ENCODE measurements around the gene SLC2A3. TPM values are rescaled to one million over a fixed set of nuclear protein-coding genes. Genes with fewer than 3 reads are reported as not detected.
A peak's percentile ranks its signal among the peaks of the same experiment; 100 is the strongest.
"Not testable (repeated sequence)": the region's sequence is repeated elsewhere in the genome, so short reads cannot be mapped to it uniquely, and the experiment has no call there.

Gene SLC2A3
- total and polyA plus RNA-seq, 4 experiments from 2014 or later: 100 to 275 (median 157) TPM

DNA sequence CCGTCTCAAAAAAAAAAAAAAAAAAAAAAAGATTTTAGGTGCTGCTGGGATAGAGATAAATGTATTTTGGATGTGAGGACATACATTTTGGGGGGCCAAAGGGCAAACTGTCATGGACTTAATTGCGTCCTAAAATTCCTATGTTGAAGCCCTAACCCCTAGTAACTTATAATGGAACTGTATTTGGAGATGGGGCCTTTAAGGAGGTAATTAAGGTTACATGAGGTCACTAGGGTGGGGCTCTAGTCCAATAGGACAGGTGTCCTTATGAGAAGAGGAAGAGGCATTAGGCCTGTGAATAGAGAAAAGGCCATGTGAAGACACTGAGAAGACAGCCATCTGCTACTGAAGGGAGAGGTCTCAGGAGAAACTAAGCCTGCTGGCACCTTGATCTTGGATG is 17.9 kb upstream of the SLC2A3 start:
- H3K9me3 ChIP-seq (ENCODE audit: control insufficient read depth in 1 of 2, low read length in 2 of 2); DNase-seq; POLR2A ChIA-PET (ENCODE audit: partially characterized antibody); CTCF ChIA-PET (ENCODE audit: partially characterized antibody); intact Hi-C loops (cut with micrococcal nuclease); H3K9me3 Mint-ChIP-seq; H3K4me3 Mint-ChIP-seq; H3K4me1 ChIP-seq (ENCODE audit: insufficient read depth, low read length); H3K27ac Mint-ChIP-seq; H3K36me3 ChIP-seq (ENCODE audit: insufficient read depth, low read length); H3K27me3 ChIP-seq (ENCODE audit: insufficient read depth, low read length); H3K4me3 ChIP-seq (ENCODE audit: low read length in 2 of 2); H3K36me3 Mint-ChIP-seq; H3K27ac ChIP-seq (ENCODE audit: low read depth, low read length); H3K27me3 Mint-ChIP-seq: not testable (repeated sequence)
- peaks cover 10 to 11% (median 11%) of the 10 kb centered on the region in 4 donors for H3K4me1 Mint-ChIP-seq

DNA sequence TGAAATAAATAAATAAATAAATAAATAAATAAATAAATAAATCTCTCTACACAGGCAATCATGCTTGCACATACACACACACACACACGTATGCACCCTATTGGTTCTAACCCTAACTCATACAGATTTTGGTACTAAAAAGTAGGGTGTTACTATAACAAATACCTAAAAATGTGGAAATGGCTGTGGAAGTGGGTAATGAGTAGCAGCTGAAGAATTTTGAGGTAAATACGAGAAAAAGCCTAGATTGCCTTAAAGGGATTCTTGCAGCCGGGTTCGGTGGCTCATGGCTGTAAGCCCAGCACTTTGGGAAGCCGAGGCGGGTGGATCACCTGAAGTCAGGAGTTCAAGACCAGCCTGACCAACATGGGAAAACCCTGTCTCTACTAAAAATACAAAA is 15.7 kb upstream of the SLC2A3 start:
- H3K36me3 ChIP-seq (ENCODE audit: insufficient read depth, low read length): no peaks in the 10 kb centered on the region
- H3K9me3 Mint-ChIP-seq: no peaks in the 10 kb centered on the region
- H3K27me3 Mint-ChIP-seq: no peaks in the 10 kb centered on the region
- peaks cover 0 to 4% (median 2%) of the 10 kb centered on the region in 4 donors for H3K4me1 Mint-ChIP-seq
- no peaks in the 10 kb centered on the region for H3K4me1 ChIP-seq (ENCODE audit: insufficient read depth, low read length)
- H3K9me3 ChIP-seq (ENCODE audit: control insufficient read depth in 1 of 2, low read length in 2 of 2): no peaks in the 10 kb centered on the region
- H3K36me3 Mint-ChIP-seq: no peaks in the 10 kb centered on the region
- ChIA-PET POLR2A (ENCODE audit: partially characterized antibody) (interaction anchor here (1.2 to 1.7 kb wide), 2 partner anchors 9 to 16 kb away, joined by 3 to 5 read pairs; partner anchors contain the start of gene SLC2A3), CTCF (ENCODE audit: partially characterized antibody) (no interaction called here)
- H3K27me3 ChIP-seq (ENCODE audit: insufficient read depth, low read length): no peaks in the 10 kb centered on the region
- H3K4me3 ChIP-seq (ENCODE audit: low read length in 2 of 2): no peak overlapping the region
- no peak overlapping the region for H3K27ac ChIP-seq (ENCODE audit: low read depth, low read length)
- intact Hi-C loops (cut with micrococcal nuclease): no loop called here
- no peak overlapping the region for H3K27ac Mint-ChIP-seq
- H3K4me3 Mint-ChIP-seq: no peak overlapping the region
- no peak for DNase-seq

DNA sequence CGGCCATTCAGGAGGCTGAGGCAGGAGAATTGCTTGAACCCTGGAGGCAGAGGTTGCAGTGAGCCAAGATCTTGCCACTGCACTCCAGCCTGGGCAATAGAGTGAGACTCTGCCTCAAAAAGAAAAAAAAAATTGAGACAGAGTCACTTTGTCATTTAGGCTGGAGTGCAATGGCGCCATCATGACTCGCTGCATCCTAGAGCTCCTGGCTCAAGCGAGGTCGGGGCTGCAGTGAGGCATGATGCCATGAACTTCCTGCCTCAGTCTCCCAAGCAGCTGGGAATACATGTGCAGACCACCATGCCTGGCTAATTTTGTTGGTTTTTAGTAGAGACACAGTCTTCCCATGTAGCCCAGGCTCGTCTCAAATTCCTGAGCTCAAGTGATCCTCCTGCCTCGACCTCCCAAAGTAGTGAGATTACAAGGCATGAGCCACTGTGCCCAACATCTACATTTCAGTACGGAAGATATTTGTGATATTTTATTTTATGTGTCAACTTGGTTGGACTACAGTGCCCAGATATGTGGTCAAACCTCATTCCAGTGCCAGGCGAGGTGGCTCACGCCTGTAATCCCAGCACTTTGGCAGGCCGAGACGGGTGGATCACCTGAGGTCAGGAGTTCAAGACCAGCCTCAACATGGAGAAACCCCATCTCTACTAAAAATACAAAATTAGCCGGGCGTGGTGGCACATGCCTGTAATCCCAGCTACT is 14.4 kb upstream of the SLC2A3 start:
- H3K4me3 Mint-ChIP-seq; H3K4me1 Mint-ChIP-seq; H3K36me3 ChIP-seq (ENCODE audit: insufficient read depth, low read length); H3K9me3 ChIP-seq (ENCODE audit: control insufficient read depth in 1 of 2, low read length in 2 of 2); H3K27me3 Mint-ChIP-seq; H3K4me3 ChIP-seq (ENCODE audit: low read length in 2 of 2); H3K9me3 Mint-ChIP-seq; H3K4me1 ChIP-seq (ENCODE audit: insufficient read depth, low read length); H3K27ac ChIP-seq (ENCODE audit: low read depth, low read length); intact Hi-C loops (cut with micrococcal nuclease); H3K36me3 Mint-ChIP-seq; CTCF ChIA-PET (ENCODE audit: partially characterized antibody); DNase-seq; H3K27me3 ChIP-seq (ENCODE audit: insufficient read depth, low read length): not testable (repeated sequence)
- POLR2A ChIA-PET (ENCODE audit: partially characterized antibody): interaction anchor here (1.7 kb wide), 1 partner anchor 10 kb away, joined by 5 read pairs; no protein-coding TSS in a partner anchor
- peak overlapping the region in 1 of 7 donors; percentile 86 for H3K27ac Mint-ChIP-seq

DNA sequence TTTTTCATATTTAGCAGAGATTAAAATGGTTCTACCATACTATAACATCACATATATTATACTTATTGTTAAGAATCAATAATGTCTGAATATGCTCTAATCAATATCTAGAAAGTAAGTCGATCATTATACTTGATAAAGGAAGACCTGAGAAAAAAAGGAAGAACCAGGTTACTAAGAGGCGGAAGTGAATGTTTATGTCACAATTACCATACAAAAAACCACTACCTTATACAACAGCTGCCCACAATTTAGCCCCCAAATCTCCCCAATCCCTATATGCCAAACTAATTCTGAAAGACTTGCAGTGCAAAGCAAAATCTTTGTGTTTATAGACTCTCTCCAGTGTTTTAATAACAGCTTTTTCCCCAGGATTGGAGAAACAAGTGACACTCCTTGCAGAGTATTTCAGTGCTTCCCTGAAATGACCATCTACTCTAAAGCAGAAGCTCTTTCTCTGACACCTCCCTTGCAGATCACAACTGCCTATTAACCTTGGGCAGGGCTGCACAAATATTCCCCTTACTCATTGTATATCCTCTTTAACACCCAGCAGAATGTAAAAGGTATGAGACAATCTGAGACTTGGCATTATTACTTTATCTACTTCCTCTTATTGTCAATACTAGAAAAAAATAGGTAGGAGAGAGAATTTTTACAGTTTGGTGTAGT is 12.7 kb upstream of the SLC2A3 start:
- CTCF ChIA-PET (ENCODE audit: partially characterized antibody): interaction anchor here (4.2 kb wide), 1 partner anchor 12 kb away, joined by 20 read pairs; the partner anchor contains the start of gene SLC2A3
- H3K4me3 ChIP-seq (ENCODE audit: low read length in 2 of 2): no peak overlapping the region
- Mint-ChIP-seq H3K9me3 (no peaks in the 10 kb centered on the region), H3K4me1 (peaks cover 0 to 4% (median under 1%) of the 10 kb centered on the region in 4 donors), H3K27me3 (no peaks in the 10 kb centered on the region), H3K36me3 (no peaks in the 10 kb centered on the region), H3K4me3 (no peak overlapping the region), H3K27ac (no peak overlapping the region)
- POLR2A ChIA-PET (ENCODE audit: partially characterized antibody): interaction anchor here (3.2 kb wide), 1 partner anchor 12 kb away, joined by 14 read pairs; no protein-coding TSS in a partner anchor
- no peaks in the 10 kb centered on the region for H3K36me3 ChIP-seq (ENCODE audit: insufficient read depth, low read length)
- H3K4me1 ChIP-seq (ENCODE audit: insufficient read depth, low read length): no peaks in the 10 kb centered on the region
- no peaks in the 10 kb centered on the region for H3K27me3 ChIP-seq (ENCODE audit: insufficient read depth, low read length)
- no peak for DNase-seq
- H3K9me3 ChIP-seq (ENCODE audit: control insufficient read depth in 1 of 2, low read length in 2 of 2): no peaks in the 10 kb centered on the region
- no peak overlapping the region for H3K27ac ChIP-seq (ENCODE audit: low read depth, low read length)
- intact Hi-C loops (cut with micrococcal nuclease): no loop called here

DNA sequence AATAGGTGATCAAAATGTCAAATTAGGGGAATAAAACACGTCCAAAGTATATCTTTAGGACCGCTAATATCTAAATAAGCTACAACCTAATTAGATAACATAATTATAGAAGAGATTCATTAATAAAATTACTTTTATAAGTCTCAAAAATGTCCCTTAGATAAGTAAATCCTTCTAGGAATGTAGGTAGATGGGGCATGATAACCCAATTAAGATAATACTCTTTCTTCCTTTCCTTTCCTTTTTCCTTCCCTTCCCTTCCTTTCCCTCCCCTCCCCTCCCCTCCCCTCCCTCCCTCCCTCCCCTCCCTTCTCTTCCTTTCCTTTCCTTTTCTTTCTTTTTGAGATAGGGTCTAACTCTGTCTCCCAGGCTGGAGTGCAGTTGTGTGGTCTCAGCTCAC is 11.0 kb upstream of the SLC2A3 start:
- POLR2A ChIA-PET (ENCODE audit: partially characterized antibody): interaction anchor here (3.2 kb wide), 1 partner anchor 14 kb away, joined by 14 read pairs; no protein-coding TSS in a partner anchor

DNA sequence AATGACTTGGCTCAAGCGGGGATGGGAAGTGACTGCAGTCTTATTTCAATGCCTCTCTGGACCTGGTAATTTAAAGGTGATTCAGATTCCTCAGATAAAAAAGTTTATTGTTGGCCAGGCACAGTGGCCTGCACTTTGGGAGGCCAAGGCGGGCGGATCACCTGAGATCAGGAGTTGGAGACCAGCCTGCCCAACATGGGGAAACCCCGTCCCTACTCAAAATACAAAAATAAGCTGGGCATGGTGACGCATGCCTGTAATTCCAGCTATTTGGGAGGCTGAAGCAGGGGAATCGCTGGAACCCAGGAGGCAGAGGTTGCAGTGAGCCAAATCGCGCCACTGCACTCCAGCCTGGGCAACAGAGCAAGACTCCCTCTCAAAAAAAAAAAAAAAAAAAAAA is 8.8 kb upstream of the SLC2A3 start:
- H3K27ac ChIP-seq (ENCODE audit: low read depth, low read length); H3K4me3 Mint-ChIP-seq; H3K27me3 Mint-ChIP-seq; intact Hi-C loops (cut with micrococcal nuclease); H3K27ac Mint-ChIP-seq; H3K36me3 Mint-ChIP-seq; H3K9me3 Mint-ChIP-seq; H3K4me1 Mint-ChIP-seq; H3K36me3 ChIP-seq (ENCODE audit: insufficient read depth, low read length); H3K9me3 ChIP-seq (ENCODE audit: control insufficient read depth in 1 of 2, low read length in 2 of 2); DNase-seq; H3K4me3 ChIP-seq (ENCODE audit: low read length in 2 of 2); H3K4me1 ChIP-seq (ENCODE audit: insufficient read depth, low read length); H3K27me3 ChIP-seq (ENCODE audit: insufficient read depth, low read length): not testable (repeated sequence)
- POLR2A ChIA-PET (ENCODE audit: partially characterized antibody): interaction anchor here (3.0 kb wide), 1 partner anchor 16 kb away, joined by 8 read pairs; no protein-coding TSS in a partner anchor
- CTCF ChIA-PET (ENCODE audit: partially characterized antibody): interaction anchor here (0.9 to 2.2 kb wide), 2 partner anchors 12 to 25 kb away, joined by 3 to 5 read pairs; no protein-coding TSS in a partner anchor

More for the DNA sequence above, 11.0 kb upstream of the SLC2A3 start:
- H3K27me3 ChIP-seq (ENCODE audit: insufficient read depth, low read length): no peaks in the 10 kb centered on the region
- Mint-ChIP-seq H3K27ac (no peak overlapping the region), H3K36me3 (no peaks in the 10 kb centered on the region), H3K27me3 (no peaks in the 10 kb centered on the region), H3K4me1 (peaks cover 0 to 4% (median under 1%) of the 10 kb centered on the region in 4 donors), H3K4me3 (no peak overlapping the region), H3K9me3 (no peaks in the 10 kb centered on the region)
- H3K36me3 ChIP-seq (ENCODE audit: insufficient read depth, low read length): no peaks in the 10 kb centered on the region
- no peak overlapping the region for H3K27ac ChIP-seq (ENCODE audit: low read depth, low read length)
- no peaks in the 10 kb centered on the region for H3K9me3 ChIP-seq (ENCODE audit: control insufficient read depth in 1 of 2, low read length in 2 of 2)
- intact Hi-C loops (cut with micrococcal nuclease): no loop called here
- CTCF ChIA-PET (ENCODE audit: partially characterized antibody): interaction anchor here (1.3 to 4.2 kb wide), 2 partner anchors 10 to 14 kb away, joined by 6 to 20 read pairs; partner anchors contain the start of gene SLC2A3
- DNase-seq: no peak
- H3K4me3 ChIP-seq (ENCODE audit: low read length in 2 of 2): no peak overlapping the region
- H3K4me1 ChIP-seq (ENCODE audit: insufficient read depth, low read length): no peaks in the 10 kb centered on the region

DNA sequence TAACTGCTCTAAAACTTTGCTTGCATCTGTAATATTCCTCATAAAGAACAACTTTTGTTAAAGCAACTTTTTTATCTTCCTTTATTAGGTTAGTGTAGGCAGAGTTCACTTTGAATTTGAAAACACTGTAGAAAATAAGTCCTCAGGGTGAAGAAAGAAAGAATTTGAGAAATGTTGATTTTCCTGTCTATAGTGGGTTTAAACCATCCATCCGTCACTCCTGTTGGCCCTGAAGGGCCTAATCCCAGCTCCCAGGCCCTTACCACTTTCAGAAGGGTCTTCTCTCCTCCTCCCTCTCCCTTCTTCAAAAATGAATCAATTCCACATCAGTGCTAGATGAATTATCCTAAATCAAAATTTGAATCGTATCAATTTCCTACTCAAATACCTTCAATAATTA is 4.9 kb upstream of the SLC2A3 start:
- no peak overlapping the region for H3K27ac ChIP-seq (ENCODE audit: low read depth, low read length)
- peaks cover 17% of the 10 kb centered on the region for H3K4me1 ChIP-seq (ENCODE audit: insufficient read depth, low read length)
- intact Hi-C loops (cut with micrococcal nuclease): no loop called here
- H3K36me3 Mint-ChIP-seq: no peaks in the 10 kb centered on the region
- no peak for DNase-seq
- H3K4me3 Mint-ChIP-seq: no peak overlapping the region
- H3K4me3 ChIP-seq (ENCODE audit: low read length in 2 of 2): no peak overlapping the region
- H3K9me3 Mint-ChIP-seq: peaks cover 0 to 1% (median 0%) of the 10 kb centered on the region in 8 donors
- no peaks in the 10 kb centered on the region for H3K27me3 ChIP-seq (ENCODE audit: insufficient read depth, low read length)
- ChIA-PET CTCF (ENCODE audit: partially characterized antibody) (interaction anchor here (14.7 kb wide), 1 partner anchor 23 kb away, joined by 396 read pairs; no protein-coding TSS in a partner anchor), POLR2A (ENCODE audit: partially characterized antibody) (interaction anchor here (3.0 kb wide), 1 partner anchor 20 kb away, joined by 13 read pairs; no protein-coding TSS in a partner anchor)
- H3K4me1 Mint-ChIP-seq: peaks cover 7 to 13% (median 8%) of the 10 kb centered on the region in 4 donors
- H3K27me3 Mint-ChIP-seq: no peaks in the 10 kb centered on the region
- no peaks in the 10 kb centered on the region for H3K9me3 ChIP-seq (ENCODE audit: control insufficient read depth in 1 of 2, low read length in 2 of 2)
- H3K36me3 ChIP-seq (ENCODE audit: insufficient read depth, low read length): no peaks in the 10 kb centered on the region
- peak overlapping the region in 1 of 7 donors; percentile 63 for H3K27ac Mint-ChIP-seq

All from CD4-positive, alpha-beta memory T cell (primary cell).